HCEC 1CT (cell line): ENCODE measurements around the gene DCTN1.

Experiments
- DNase-seq: peaks from one replicate; pipeline ENCODE4 v3.0.0-alpha.2; 2017

The DCTN1 gene

GRCh38 chr2:74413001-74413698 lies 33.0 kb upstream of the DCTN1 start:
- DNase-seq: no peak

GRCh38 chr2:74407682-74408081 lies 27.6 kb upstream of the DCTN1 start:
- no peak for DNase-seq

- peak; percentile 10 for DNase-seq
These were observed 25.9 kb upstream of the DCTN1 start for GRCh38 chr2:74406035-74406434.

- DNase-seq: no peak
These were observed 21.8 kb upstream of the DCTN1 start for GRCh38 chr2:74401891-74402290.

- DNase-seq: peak; percentile 22
These were observed 19.7 kb upstream of the DCTN1 start for GRCh38 chr2:74399785-74400184.

GRCh38 chr2:74396149-74396548 lies 16.0 kb upstream of the DCTN1 start:
- DNase-seq: no peak

GRCh38 chr2:74393525-74393924 lies 13.4 kb upstream of the DCTN1 start:
- no peak for DNase-seq

GRCh38 chr2:74392449-74392743 lies 12.3 kb upstream of the DCTN1 start:
- DNase-seq: no peak

GRCh38 chr2:74391580-74392448 lies 11.7 kb upstream of the DCTN1 start:
- DNase-seq: peak; percentile 83

- no peak for DNase-seq
These were observed 11.1 kb upstream of the DCTN1 start for GRCh38 chr2:74391209-74391579.

GRCh38 chr2:74390606-74391005 lies 10.5 kb upstream of the DCTN1 start:
- DNase-seq: no peak

GRCh38 chr2:74387346-74387745 lies 7.2 kb upstream of the DCTN1 start:
- peak; percentile 20 for DNase-seq

- no peak for DNase-seq
These were observed 5.3 kb upstream of the DCTN1 start for GRCh38 chr2:74385396-74385795.

- peak; percentile 13 for DNase-seq
These were observed 3.9 kb upstream of the DCTN1 start for GRCh38 chr2:74384051-74384450.

GRCh38 chr2:74383254-74383653 lies 3.1 kb upstream of the DCTN1 start:
- DNase-seq: peak; percentile 59

- DNase-seq: no peak
These were observed 1.6 kb upstream of the DCTN1 start for GRCh38 chr2:74381751-74382150.

- DNase-seq: no peak
These were observed 2.1 kb downstream of the DCTN1 start for GRCh38 chr2:74378007-74378406.

- DNase-seq: no peak
These were observed 4.3 kb downstream of the DCTN1 start for GRCh38 chr2:74375838-74376237.

- DNase-seq: peak; percentile 30
These were observed 5.5 kb downstream of the DCTN1 start for GRCh38 chr2:74374509-74375205.

- no peak for DNase-seq
These were observed 6.1 kb downstream of the DCTN1 start for GRCh38 chr2:74373985-74374384.

- DNase-seq: no peak
These were observed 6.9 kb downstream of the DCTN1 start for GRCh38 chr2:74373221-74373676.

GRCh38 chr2:74372674-74373073 lies 7.4 kb downstream of the DCTN1 start:
- no peak for DNase-seq

- DNase-seq: no peak
These were observed 8.7 kb downstream of the DCTN1 start for GRCh38 chr2:74371421-74371820.

GRCh38 chr2:74369976-74370375 lies 10.1 kb downstream of the DCTN1 start:
- DNase-seq: no peak
